Body of pancreas (tissue), 4 donors: ENCODE results near the gene DST. TPM values are rescaled to one million over a fixed set of nuclear protein-coding genes. Genes with fewer than 3 reads are reported as not detected.

Experiments used
- ATAC-seq: fragments of 150-250 bp; one replicate; pipeline ENCODE4 v1.9.1; 2016
- DNase-seq, 4 donors: peaks; one replicate each; pipeline ENCODE4 v3.0.0-alpha.2; 2019
- H3K27ac ChIP-seq, 4 donors: fragments of 200-600 bp; sonication (generic); 1 replicate in 3 of 4; 2 replicates in 1 of 4; pipeline versions ENCODE4 v1.5.1 to v1.6.1; 2016 to 2019; ENCODE audit warnings: mild to moderate bottlenecking in 1 of 4, mixed read lengths in 1 of 4, moderate library complexity in 1 of 4
- H3K27me3 ChIP-seq, 2 donors: fragments of 200-600 bp; sonication (generic); one replicate each; pipeline ENCODE4 v1.6.0; 2016; ENCODE audit warnings: mild to moderate bottlenecking in 1 of 2
- H3K36me3 ChIP-seq, 2 donors: fragments of 200-600 bp; sonication (generic); replicated peaks in 1 of 2; 2 replicates each; pipeline ENCODE4 v1.5.1; 2016; ENCODE audit warnings: low read depth in 2 of 2; ENCODE audit not compliant: insufficient read depth in 1 of 2
- H3K4me1 ChIP-seq: fragments of 200-600 bp; sonication (generic); one replicate; pipeline ENCODE4 v1.6.0; 2016
- H3K4me3 ChIP-seq, 2 donors: fragments of 200-600 bp; sonication (generic); 1 replicate in 1 of 2; 2 replicates in 1 of 2; pipeline ENCODE4 v1.5.1; 2016 to 2019
- H3K9me3 ChIP-seq, 3 donors: fragments of 200-600 bp; sonication (generic); 1 replicate in 2 of 3; 2 replicates in 1 of 3; pipeline ENCODE4 v1.5.1; 2016
- CTCF ChIP-seq, 7 experiments: fragments of 450-650 bp in 4 of 7; fragments of 200-600 bp in 3 of 7; sonication (generic) in 3 of 7; IDR thresholded peaks; one replicate each; pipeline ENCODE4 v1.5.1; 2016 to 2019; ENCODE audit warnings: antibody characterized with exemption in 7 of 7
- POLR2A ChIP-seq, 3 donors: fragments of 450-650 bp; IDR thresholded peaks; one replicate each; pipeline ENCODE4 v1.6.1; 2016; ENCODE audit warnings: antibody characterized with exemption in 3 of 3, mild to moderate bottlenecking in 2 of 3
- WGBS, 2 donors: methylation state at CpG; one replicate each; pipeline ENCODE4 v1.1.5; 2017; 5-methylcytosine and 5-hydroxymethylcytosine counted together
- intact Hi-C: fragments of 100-400 bp; cut with DNase I; formaldehyde crosslinking; loops from one replicate; pipeline ENCODE4 v1.15.1; 2023
- total RNA-seq, 2 donors: library from RNA; depleted of rRNA; stranded (reverse); fragments of >200 nt; gene quantifications; one replicate each; pipeline ENCODE4 v1.1.0, GENCODE V29; 2016

DST gene
- total RNA-seq, 2 donors from 2014 or later, result 105 to 117 TPM

DNA sequence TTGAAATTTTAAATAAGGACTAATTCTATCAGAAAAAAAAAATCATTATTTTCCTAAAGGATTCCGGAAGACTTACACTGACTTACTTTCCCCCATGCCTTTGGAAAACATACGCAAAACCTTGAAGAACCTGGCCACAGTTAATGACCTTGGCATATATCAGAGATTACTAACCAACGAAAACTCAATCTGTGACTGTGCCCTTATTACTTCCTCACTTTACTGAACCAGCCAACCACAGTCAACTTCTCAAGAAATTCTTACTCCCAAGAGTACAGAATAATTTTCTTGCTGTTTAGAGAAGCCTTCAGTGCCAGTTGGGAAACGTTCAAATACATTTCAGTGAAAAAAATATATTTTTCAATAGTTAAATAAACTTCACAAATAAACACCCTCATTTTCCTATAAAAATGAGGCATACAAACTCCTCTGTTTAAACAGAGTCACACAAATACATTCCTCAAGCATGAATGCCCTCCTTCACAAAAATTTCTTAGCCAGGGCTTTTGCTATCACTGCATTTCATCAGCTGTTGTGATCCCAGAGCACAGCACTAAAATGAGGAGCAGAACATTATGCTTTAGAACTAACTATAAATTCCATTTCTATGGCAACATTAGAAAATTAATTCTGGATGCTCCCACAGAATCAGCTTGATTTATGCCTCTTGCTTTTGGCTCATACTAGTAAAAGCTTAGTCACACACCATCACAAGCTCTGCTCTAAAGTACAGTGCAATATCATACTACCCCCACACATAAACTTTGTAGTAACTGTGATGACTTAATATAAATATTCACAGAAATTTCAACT, 117.6 kb downstream of the DST start:
- DNase-seq (no peak), ATAC-seq (peak; percentile 75)
- H3K9me3 ChIP-seq, result no peaks in the 10 kb centered on the region
- peaks cover 0 to 3% of the 10 kb centered on the region in 2 donors for H3K36me3 ChIP-seq
- H3K27me3 ChIP-seq, result no peaks in the 10 kb centered on the region
- peaks cover 50% of the 10 kb centered on the region for H3K4me1 ChIP-seq
- 22 to 28% methylated on average over 4 of the region's 4 CpGs for WGBS, 2 donors
- peak overlapping the region in 3 of 4 donors; percentile 32 to 51 (median 44) for H3K27ac ChIP-seq
- H3K4me3 ChIP-seq, result no peak overlapping the region
- no peak for TF ChIP-seq CTCF (IDR thresholded peaks at IDR 0.05)
- TF ChIP-seq POLR2A (IDR thresholded peaks at IDR 0.05), result no peak
- intact Hi-C loops, result no loop called here

DNA sequence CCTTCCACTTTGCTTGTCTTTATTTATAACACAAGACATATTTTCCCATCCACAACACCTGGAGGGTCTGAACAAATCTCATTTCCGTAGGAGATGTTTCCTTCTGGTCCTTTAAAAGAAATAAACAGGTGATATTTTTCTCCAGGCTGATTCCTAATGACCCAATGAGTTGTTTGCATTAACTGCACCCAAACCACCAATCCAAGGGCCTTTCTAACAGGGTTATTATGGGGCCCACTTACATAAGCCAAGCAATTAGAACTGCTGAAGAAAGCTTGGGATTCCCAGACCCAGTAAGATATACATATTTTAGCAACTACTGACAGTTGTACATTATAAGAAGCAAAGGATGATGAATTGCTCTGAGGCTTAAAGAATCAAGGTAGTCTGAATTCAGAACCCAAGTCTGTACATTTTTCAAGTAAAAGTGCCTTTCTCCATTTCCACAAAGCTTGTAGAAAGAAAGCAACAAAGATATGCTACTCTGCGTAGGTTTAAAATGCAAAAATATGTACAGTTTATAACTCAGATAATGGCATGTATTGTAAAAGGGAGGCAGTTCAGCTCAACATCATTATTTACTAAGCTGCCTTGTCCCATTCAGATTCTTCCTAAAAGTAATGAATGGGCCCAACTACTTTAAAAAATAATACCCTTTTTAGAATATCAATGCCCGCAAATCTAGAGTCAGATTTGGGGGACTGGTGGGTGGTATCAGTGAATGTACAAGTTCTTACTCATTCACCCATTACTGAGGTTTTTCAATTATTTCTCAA, 120.0 kb downstream of the DST start:
- Histone ChIP-seq H3K9me3 (no peaks in the 10 kb centered on the region), H3K4me1 (peaks cover 51% of the 10 kb centered on the region), H3K36me3 (no peaks in the 10 kb centered on the region), H3K27ac (peak overlapping the region; percentile 17 to 54 (median 23)), H3K27me3 (no peaks in the 10 kb centered on the region), H3K4me3 (no peak overlapping the region)
- TF ChIP-seq CTCF (IDR thresholded peaks at IDR 0.05), result no peak
- no peak for TF ChIP-seq POLR2A (IDR thresholded peaks at IDR 0.05)
- DNase-seq (no peak), ATAC-seq (no peak)
- intact Hi-C loops, result no loop called here
- WGBS, 2 donors, result 69 to 75% methylated on average over 3 of the region's 3 CpGs

- Histone ChIP-seq H3K36me3 (no peaks in the 10 kb centered on the region), H3K4me3 (no peak overlapping the region), H3K27me3 (no peaks in the 10 kb centered on the region), H3K27ac (peak overlapping the region; percentile 17 to 54 (median 23)), H3K4me1 (peaks cover 58% of the 10 kb centered on the region), H3K9me3 (no peaks in the 10 kb centered on the region)
- ATAC-seq, result no peak
- WGBS, 2 donors, result 38 to 61% methylated on average over 2 of the region's 2 CpGs
- DNase-seq, result no peak
- intact Hi-C loops, result no loop called here
- TF ChIP-seq CTCF (IDR thresholded peaks at IDR 0.05) (no peak), POLR2A (IDR thresholded peaks at IDR 0.05) (no peak)
Observed at GRCh38 chr6:56521976-56522375, 120.7 kb downstream of the DST start.

- Histone ChIP-seq H3K4me3 (no peak overlapping the region), H3K36me3 (no peaks in the 10 kb centered on the region), H3K27ac (peak overlapping the region in 1 of 4 donors; percentile 28), H3K27me3 (no peaks in the 10 kb centered on the region), H3K9me3 (no peaks in the 10 kb centered on the region), H3K4me1 (peaks cover 54% of the 10 kb centered on the region)
- TF ChIP-seq CTCF (IDR thresholded peaks at IDR 0.05), result no peak
- no peak for TF ChIP-seq POLR2A (IDR thresholded peaks at IDR 0.05)
- no peak for DNase-seq
- WGBS, 2 donors, result 37 to 40% methylated on average over 2 of the region's 2 CpGs
- peak; percentile 36 for ATAC-seq
- intact Hi-C loops, result no loop called here
Observed at GRCh38 chr6:56521454-56521853, 121.2 kb downstream of the DST start.
